Measurements from ENCODE around the gene ZDHHC9. TPM values are rescaled to one million over a fixed set of nuclear protein-coding genes. Genes with fewer than 3 reads are reported as not detected.

Gene ZDHHC9
- total and polyA plus RNA-seq, 2 of the 4 experiments (the other 2 are of a cell fraction) = 17.7 to 28.4 TPM

DNA sequence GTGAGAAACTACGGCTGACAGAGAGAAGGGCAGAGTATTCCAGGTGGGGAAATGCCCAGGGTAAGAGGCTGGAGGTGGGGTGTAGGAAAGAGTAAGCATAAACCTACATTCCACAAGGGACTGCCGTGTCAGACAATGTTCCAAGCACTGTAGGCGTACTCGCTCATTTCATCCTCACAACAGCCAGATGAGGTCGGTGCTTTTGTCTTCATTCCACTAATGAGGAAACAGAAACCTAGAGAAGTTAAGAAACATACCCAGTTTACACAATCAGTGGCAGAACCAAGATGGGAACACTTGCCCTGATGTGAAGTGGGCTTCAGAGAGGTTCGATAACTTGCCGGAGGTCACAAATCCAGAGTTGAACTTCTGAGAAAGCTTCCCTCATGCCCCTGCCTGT, 59.3 kb downstream of the ZDHHC9 start:
- Histone ChIP-seq H2BK20ac (ENCODE audit: low read depth, low read length) (no peak overlapping the region), H3K36me3 (ENCODE audit: control insufficient read depth, insufficient read depth, low read length) (no peaks in the 10 kb centered on the region), H3K4me2 (ENCODE audit: low read depth, low read length) (no peak overlapping the region), H2BK120ac (ENCODE audit: low read depth, low read length) (no peak overlapping the region), H2BK5ac (ENCODE audit: low read depth, low read length, poor library complexity, severe bottlenecking) (no peak overlapping the region), H3K4me1 (ENCODE audit: control insufficient read depth, insufficient read depth, low read length) (no peaks in the 10 kb centered on the region), H4K8ac (ENCODE audit: low read depth in 2 of 2, low read length in 2 of 2) (no peak overlapping the region), H3K14ac (replicated peaks; ENCODE audit: low read depth, low read length) (no peak overlapping the region), H3K18ac (ENCODE audit: low read depth, low read length) (no peak overlapping the region), H3K23ac (ENCODE audit: low read depth, low read length) (no peak overlapping the region), H4K20me1 (ENCODE audit: insufficient read depth, low read length) (no peaks in the 10 kb centered on the region; the same call in 1 of the 2 replicates), H3K9me3 (ENCODE audit: control insufficient read depth, insufficient read depth, low read length) (no peaks in the 10 kb centered on the region; the same call in 1 of the 2 replicates), H4K5ac (ENCODE audit: low read depth, low read length) (no peak overlapping the region), H2AK5ac (ENCODE audit: low read depth, low read length) (no peak overlapping the region), H3K27me3 (ENCODE audit: control insufficient read depth, insufficient read depth, low read length) (peaks cover 18% of the 10 kb centered on the region), H3K27ac (ENCODE audit: insufficient read depth, low read length) (no peak overlapping the region), H3K4ac (ENCODE audit: low read depth, low read length) (no peak overlapping the region), H2BK15ac (ENCODE audit: low read depth, low read length) (no peak overlapping the region), H3K56ac (ENCODE audit: extremely low read depth, insufficient read depth, low read length) (no peak overlapping the region), H3K79me1 (ENCODE audit: low read depth in 1 of 2, low read length in 2 of 2) (no peaks in the 10 kb centered on the region), H4K91ac (ENCODE audit: insufficient read depth, low read depth, low read length) (no peak overlapping the region), H3K9me1 (ENCODE audit: insufficient read depth, low read length) (no peaks in the 10 kb centered on the region), H2AFZ (replicated peaks; ENCODE audit: low read length, poor library complexity) (no peak overlapping the region), H3K4me3 (ENCODE audit: insufficient read depth, low read depth, low read length) (no peak overlapping the region), H3K9ac (ENCODE audit: low read depth, low read length) (no peak overlapping the region), H2AK9ac (replicated peaks; ENCODE audit: low read depth, low read length, poor library complexity) (no peak overlapping the region)
- no peak for TF ChIP-seq FOS (IDR thresholded peaks at IDR 0.05; ENCODE audit: low read depth, low read length)
- TF ChIP-seq MAZ (IDR thresholded peaks at IDR 0.05; ENCODE audit: borderline replicate concordance, low read depth, low read length) = no peak
- TF ChIP-seq MXI1 (IDR thresholded peaks at IDR 0.05; ENCODE audit: borderline replicate concordance, low read depth, low read length) = no peak
- no peak for TF ChIP-seq RCOR1 (IDR thresholded peaks at IDR 0.05; ENCODE audit: insufficient replicate concordance, low read length)
- no peak for TF ChIP-seq POLR2A (IDR thresholded peaks at IDR 0.05; ENCODE audit: low read depth, low read length)
- TF ChIP-seq CHD1 (IDR thresholded peaks at IDR 0.05; ENCODE audit: low read depth, low read length) = no peak
- TF ChIP-seq, protein P1, sequence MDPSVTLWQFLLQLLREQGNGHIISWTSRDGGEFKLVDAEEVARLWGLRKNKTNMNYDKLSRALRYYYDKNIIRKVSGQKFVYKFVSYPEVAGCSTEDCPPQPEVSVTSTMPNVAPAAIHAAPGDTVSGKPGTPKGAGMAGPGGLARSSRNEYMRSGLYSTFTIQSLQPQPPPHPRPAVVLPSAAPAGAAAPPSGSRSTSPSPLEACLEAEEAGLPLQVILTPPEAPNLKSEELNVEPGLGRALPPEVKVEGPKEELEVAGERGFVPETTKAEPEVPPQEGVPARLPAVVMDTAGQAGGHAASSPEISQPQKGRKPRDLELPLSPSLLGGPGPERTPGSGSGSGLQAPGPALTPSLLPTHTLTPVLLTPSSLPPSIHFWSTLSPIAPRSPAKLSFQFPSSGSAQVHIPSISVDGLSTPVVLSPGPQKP (IDR thresholded peaks at IDR 0.05; ENCODE audit: borderline replicate concordance, low read depth, low read length) = no peak
- TF ChIP-seq RFX5 (IDR thresholded peaks at IDR 0.05; ENCODE audit: low read depth, low read length) = no peak
- CTCF ChIA-PET = no interaction called here
- DNase-seq = no peak
- in situ Hi-C loops (cut with MboI; ENCODE audit: low sequenced_read_pairs) = no loop called here
- BruUV-seq (replicated peaks) = no TSS peak
- WGBS, 2 experiments (ENCODE audit: extremely low coverage in 2 of 2, insufficient read length in 1 of 2) = no CpG with 5 or more reads among the region's 7 CpGs
- dilution Hi-C loops (cut with HindIII; ENCODE audit: low sequenced_read_pairs, unreplicated experiment) = no loop called here
- intact Hi-C loops (cut with micrococcal nuclease) = no loop called here
- no peak for ATAC-seq (ENCODE audit: low read depth)
- POLR2A ChIA-PET (ENCODE audit: unreplicated experiment) = no interaction called here

All from IMR-90 (cell line).